HL-60 (cell line): ENCODE results near the gene CHRNB2.

Experiments
- DNase-seq, 2 experiments: peaks; one replicate each; pipeline ENCODE4 v3.0.0-alpha.2; 2010 to 2020; ENCODE audit warnings: low read depth in 1 of 2, low spot score in 1 of 2
- H3K27ac ChIP-seq: fragments of 250-450 bp; sonication (Bioruptor Pico); replicated peaks from 2 replicates; pipeline ENCODE4 v1.5.1; 2020; ENCODE audit warnings: mild to moderate bottlenecking, moderate library complexity
- H3K27me3 ChIP-seq: fragments of 250-450 bp; sonication (Bioruptor Pico); 2 replicates; pipeline ENCODE4 v1.5.1; 2021; ENCODE audit warnings: mild to moderate bottlenecking, moderate library complexity; ENCODE audit not compliant: insufficient read depth, poor library complexity, severe bottlenecking
- H3K4me3 ChIP-seq: replicated peaks from 2 replicates; pipeline ENCODE4 v1.5.1; 2011; ENCODE audit warnings: mild to moderate bottlenecking, control low read depth, low read length; ENCODE audit not compliant: insufficient read depth
- GABPA ChIP-seq: IDR thresholded peaks from 2 replicates; pipeline ENCODE4 v1.6.1; 2012; ENCODE audit warnings: low read depth
- POLR2AphosphoS5 ChIP-seq: IDR thresholded peaks from 2 replicates; pipeline ENCODE4 v1.6.1; 2012; ENCODE audit warnings: low read depth
- SPI1 ChIP-seq: IDR thresholded peaks from 2 replicates; pipeline ENCODE4 v1.6.1; 2012; ENCODE audit warnings: low read depth, mild to moderate bottlenecking, borderline replicate concordance
- TF ChIP-seq, protein P1 (sequence below): IDR thresholded peaks from 2 replicates; pipeline ENCODE4 v1.6.1; 2012; ENCODE audit warnings: low read depth; ENCODE audit not compliant: insufficient replicate concordance
- TF ChIP-seq, protein P2 (sequence below): IDR thresholded peaks from one replicate; pipeline ENCODE4 v1.5.1; 2011; ENCODE audit warnings: low read length, control low read depth, inconsistent platforms; ENCODE audit not compliant: insufficient read depth

The CHRNB2 gene

DNA sequence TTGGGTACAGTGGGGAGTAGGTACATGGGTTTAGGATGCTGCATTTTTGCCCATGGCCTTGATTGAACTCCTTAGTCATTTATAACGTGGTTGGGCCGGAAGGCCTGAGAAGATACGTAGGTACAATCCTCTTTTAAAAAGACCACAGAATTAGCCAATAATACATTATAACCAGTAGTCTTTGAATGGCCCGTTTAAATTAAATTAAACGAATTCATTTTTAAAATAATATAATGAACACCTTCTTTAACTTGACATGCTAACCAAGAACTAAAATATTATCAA lies 60.5 kb downstream of the CHRNB2 start:
- Histone ChIP-seq H3K27ac (peak overlapping the region; percentile 93), H3K4me3 (peak overlapping the region; percentile 99), H3K27me3 (no peaks in the 10 kb centered on the region)
- no peak for DNase-seq
- TF ChIP-seq, protein P1, sequence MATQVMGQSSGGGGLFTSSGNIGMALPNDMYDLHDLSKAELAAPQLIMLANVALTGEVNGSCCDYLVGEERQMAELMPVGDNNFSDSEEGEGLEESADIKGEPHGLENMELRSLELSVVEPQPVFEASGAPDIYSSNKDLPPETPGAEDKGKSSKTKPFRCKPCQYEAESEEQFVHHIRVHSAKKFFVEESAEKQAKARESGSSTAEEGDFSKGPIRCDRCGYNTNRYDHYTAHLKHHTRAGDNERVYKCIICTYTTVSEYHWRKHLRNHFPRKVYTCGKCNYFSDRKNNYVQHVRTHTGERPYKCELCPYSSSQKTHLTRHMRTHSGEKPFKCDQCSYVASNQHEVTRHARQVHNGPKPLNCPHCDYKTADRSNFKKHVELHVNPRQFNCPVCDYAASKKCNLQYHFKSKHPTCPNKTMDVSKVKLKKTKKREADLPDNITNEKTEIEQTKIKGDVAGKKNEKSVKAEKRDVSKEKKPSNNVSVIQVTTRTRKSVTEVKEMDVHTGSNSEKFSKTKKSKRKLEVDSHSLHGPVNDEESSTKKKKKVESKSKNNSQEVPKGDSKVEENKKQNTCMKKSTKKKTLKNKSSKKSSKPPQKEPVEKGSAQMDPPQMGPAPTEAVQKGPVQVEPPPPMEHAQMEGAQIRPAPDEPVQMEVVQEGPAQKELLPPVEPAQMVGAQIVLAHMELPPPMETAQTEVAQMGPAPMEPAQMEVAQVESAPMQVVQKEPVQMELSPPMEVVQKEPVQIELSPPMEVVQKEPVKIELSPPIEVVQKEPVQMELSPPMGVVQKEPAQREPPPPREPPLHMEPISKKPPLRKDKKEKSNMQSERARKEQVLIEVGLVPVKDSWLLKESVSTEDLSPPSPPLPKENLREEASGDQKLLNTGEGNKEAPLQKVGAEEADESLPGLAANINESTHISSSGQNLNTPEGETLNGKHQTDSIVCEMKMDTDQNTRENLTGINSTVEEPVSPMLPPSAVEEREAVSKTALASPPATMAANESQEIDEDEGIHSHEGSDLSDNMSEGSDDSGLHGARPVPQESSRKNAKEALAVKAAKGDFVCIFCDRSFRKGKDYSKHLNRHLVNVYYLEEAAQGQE: no peak
- TF ChIP-seq POLR2AphosphoS5: 0 out of 2 replicates have a peak, but pooled peaks have one; percentile 1

DNA sequence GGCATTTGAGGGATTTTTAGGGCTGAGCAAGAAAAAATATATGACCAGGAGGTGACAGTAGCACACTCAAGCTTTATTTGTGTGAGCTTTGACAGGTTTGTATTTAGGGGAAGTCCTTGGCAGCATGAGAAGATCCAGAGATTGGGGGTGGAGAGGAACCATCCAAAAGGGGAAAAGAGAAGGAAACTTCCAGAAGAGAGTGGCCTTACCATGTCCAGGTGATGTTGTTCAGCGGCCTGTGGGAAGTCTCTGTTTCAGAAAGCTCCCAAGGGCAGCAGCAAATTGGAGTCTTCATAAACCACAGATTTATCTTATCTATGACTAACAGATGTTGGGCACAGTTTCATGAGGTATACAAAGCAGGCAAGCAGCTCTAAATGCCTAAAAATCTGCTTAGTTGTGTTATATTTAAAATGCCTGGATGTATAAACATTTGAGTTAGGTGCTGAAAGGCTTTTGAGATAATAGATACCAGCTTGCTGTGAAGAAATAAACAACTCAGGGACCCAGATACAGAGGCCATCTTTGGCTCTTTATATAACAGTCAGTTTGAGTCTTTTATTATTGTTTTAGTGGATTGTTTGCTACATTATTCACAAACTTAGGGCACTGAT lies 61.6 kb downstream of the CHRNB2 start:
- Histone ChIP-seq H3K4me3 (no peak overlapping the region), H3K27me3 (no peaks in the 10 kb centered on the region), H3K27ac (no peak overlapping the region)
- TF ChIP-seq, protein P1: no peak
- TF ChIP-seq, protein P2, sequence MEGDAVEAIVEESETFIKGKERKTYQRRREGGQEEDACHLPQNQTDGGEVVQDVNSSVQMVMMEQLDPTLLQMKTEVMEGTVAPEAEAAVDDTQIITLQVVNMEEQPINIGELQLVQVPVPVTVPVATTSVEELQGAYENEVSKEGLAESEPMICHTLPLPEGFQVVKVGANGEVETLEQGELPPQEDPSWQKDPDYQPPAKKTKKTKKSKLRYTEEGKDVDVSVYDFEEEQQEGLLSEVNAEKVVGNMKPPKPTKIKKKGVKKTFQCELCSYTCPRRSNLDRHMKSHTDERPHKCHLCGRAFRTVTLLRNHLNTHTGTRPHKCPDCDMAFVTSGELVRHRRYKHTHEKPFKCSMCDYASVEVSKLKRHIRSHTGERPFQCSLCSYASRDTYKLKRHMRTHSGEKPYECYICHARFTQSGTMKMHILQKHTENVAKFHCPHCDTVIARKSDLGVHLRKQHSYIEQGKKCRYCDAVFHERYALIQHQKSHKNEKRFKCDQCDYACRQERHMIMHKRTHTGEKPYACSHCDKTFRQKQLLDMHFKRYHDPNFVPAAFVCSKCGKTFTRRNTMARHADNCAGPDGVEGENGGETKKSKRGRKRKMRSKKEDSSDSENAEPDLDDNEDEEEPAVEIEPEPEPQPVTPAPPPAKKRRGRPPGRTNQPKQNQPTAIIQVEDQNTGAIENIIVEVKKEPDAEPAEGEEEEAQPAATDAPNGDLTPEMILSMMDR: no peak
- peak; percentile 22; the same call in 1 of the 2 replicates for TF ChIP-seq SPI1
- TF ChIP-seq POLR2AphosphoS5: no peak
- no peak for TF ChIP-seq GABPA
- no peak for DNase-seq
